H1 (cell line): ENCODE data around the gene SIPA1L3. TPM values are rescaled to one million over a fixed set of nuclear protein-coding genes. Genes with fewer than 3 reads are reported as not detected.

Experiments used
- CTCF ChIA-PET: fragments of 300-600 bp; sonication (Branson Sonifier 250); formaldehyde crosslinking; loops from one replicate; lab custom pipeline; 2021; ENCODE audit not compliant: partially characterized antibody; lab: Charles Lee
- POLR2A ChIA-PET: fragments of 300-600 bp; sonication (Branson Sonifier 250); formaldehyde crosslinking; loops from one replicate; lab custom pipeline; 2021; ENCODE audit warnings: inconsistent platforms; ENCODE audit not compliant: partially characterized antibody; lab: Charles Lee
- DNase-seq, 2 experiments: peaks; one replicate each; pipeline versions ENCODE4 v3.0.0 to v3.0.0-alpha.2; 2010 to 2022; ENCODE audit warnings: low spot score in 2 of 2, low read depth in 1 of 2, mixed read lengths in 1 of 2
- FAIRE-seq: peaks from 2 replicates; lab custom pipeline; 2011; peaks lifted over from hg19 to GRCh38; lab: Jason Lieb, UNC
- H2AFZ ChIP-seq: 2 replicates; pipeline ENCODE4 v1.8.1; 2012; ENCODE audit warnings: low read length, inconsistent platforms
- H2AK5ac ChIP-seq: 2 replicates; pipeline ENCODE4 v1.6.1; 2013; ENCODE audit warnings: low read depth, low read length
- H2BK120ac ChIP-seq: replicated peaks from 2 replicates; pipeline ENCODE3; 2013; ENCODE audit warnings: low read depth, low read length, inconsistent platforms
- H2BK12ac ChIP-seq: 2 replicates; pipeline ENCODE4 v1.6.1; 2013; ENCODE audit warnings: low read depth, low read length
- H2BK15ac ChIP-seq: 2 replicates; pipeline ENCODE4 v1.6.1; 2013; ENCODE audit warnings: low read length
- H2BK20ac ChIP-seq: 2 replicates; pipeline ENCODE4 v1.6.1; 2013; ENCODE audit warnings: low read length
- H2BK5ac ChIP-seq: 2 replicates; pipeline ENCODE4 v1.6.1; 2013; ENCODE audit warnings: low read depth, low read length
- H3K14ac ChIP-seq: 2 replicates; pipeline ENCODE4 v1.6.1; 2013; ENCODE audit warnings: inconsistent platforms; ENCODE audit not compliant: insufficient read length
- H3K18ac ChIP-seq: 2 replicates; pipeline ENCODE4 v1.6.1; 2013; ENCODE audit warnings: low read length; ENCODE audit errors: extremely low read depth
- H3K23ac ChIP-seq: 2 replicates; pipeline ENCODE4 v1.6.1; 2013; ENCODE audit warnings: inconsistent platforms; ENCODE audit not compliant: insufficient read length
- H3K23me2 ChIP-seq: 2 replicates; pipeline ENCODE4 v1.6.1; 2013; ENCODE audit warnings: low read depth, low read length
- H3K27ac ChIP-seq: 2 replicates; pipeline ENCODE4 v1.6.1; 2011; ENCODE audit warnings: low read depth, low read length, inconsistent platforms
- H3K27me3 ChIP-seq, 4 experiments: replicated peaks in 1 of 4; 1 replicate in 1 of 4; 2 replicates in 3 of 4; pipeline versions ENCODE4 v1.6.1 to v1.8.1; 2011 to 2013; ENCODE audit warnings: low read length in 3 of 4, mild to moderate bottlenecking in 3 of 4, inconsistent platforms in 2 of 4, mixed read lengths in 2 of 4, moderate library complexity in 1 of 4; ENCODE audit not compliant: control insufficient read depth in 3 of 4, insufficient read depth in 3 of 4; ENCODE audit errors: extremely low read depth in 1 of 4
- H3K36me3 ChIP-seq, 4 experiments: 2 replicates each; pipeline versions ENCODE4 v1.6.1 to v1.8.1; 2011 to 2013; ENCODE audit warnings: mild to moderate bottlenecking in 4 of 4, low read length in 3 of 4, moderate library complexity in 2 of 4, control low read depth in 1 of 4, inconsistent platforms in 1 of 4; ENCODE audit not compliant: insufficient read depth in 4 of 4, control insufficient read depth in 2 of 4
- H3K4ac ChIP-seq: replicated peaks from 2 replicates; pipeline ENCODE3; 2013; ENCODE audit warnings: low read length, low read depth, mixed read lengths, inconsistent platforms; ENCODE audit not compliant: insufficient read length
- H3K4me1 ChIP-seq, 4 experiments: replicated peaks in 1 of 4; 1 replicate in 1 of 4; 2 replicates in 3 of 4; pipeline versions ENCODE4 v1.6.1 to v1.8.1; 2011 to 2013; ENCODE audit warnings: low read length in 3 of 4, inconsistent platforms in 2 of 4, mixed read lengths in 1 of 4; ENCODE audit not compliant: insufficient read depth in 4 of 4, control insufficient read depth in 3 of 4
- H3K4me2 ChIP-seq, 2 experiments: 2 replicates each; pipeline versions ENCODE4 v1.6.1 to v1.8.1; 2011 to 2013; ENCODE audit warnings: low read depth in 2 of 2, low read length in 2 of 2, control low read depth in 1 of 2, inconsistent platforms in 1 of 2, mild to moderate bottlenecking in 1 of 2; ENCODE audit not compliant: insufficient read depth in 1 of 2
- H3K4me3 ChIP-seq, 4 experiments: fragments of 200-600, 300-600 bp in 1 of 4; sonication (generic), shearing (Covaris generic), sonication (Bioruptor Twin) in 1 of 4; 2 replicates each; pipeline versions ENCODE4 v1.5.1 to v1.8.1; 2011 to 2016; ENCODE audit warnings: low read length in 4 of 4, low read depth in 3 of 4, control low read depth in 2 of 4, inconsistent platforms in 2 of 4, mild to moderate bottlenecking in 2 of 4, mixed read lengths in 1 of 4, moderate library complexity in 1 of 4; ENCODE audit not compliant: insufficient read depth in 2 of 4; ENCODE audit errors: extremely low read depth in 1 of 4
- H3K56ac ChIP-seq: replicated peaks from 2 replicates; pipeline ENCODE3; 2013; ENCODE audit warnings: low read depth, mild to moderate bottlenecking, mixed read lengths, low read length, inconsistent platforms; ENCODE audit not compliant: insufficient read length
- H3K79me1 ChIP-seq: 2 replicates; pipeline ENCODE4 v1.6.1; 2013; ENCODE audit warnings: low read depth, low read length, control low read depth
- H3K79me2 ChIP-seq, 2 experiments: 2 replicates each; pipeline versions ENCODE4 v1.6.1 to v1.8.1; 2012 to 2013; ENCODE audit warnings: low read length in 2 of 2, mild to moderate bottlenecking in 2 of 2, inconsistent platforms in 1 of 2; ENCODE audit not compliant: insufficient read depth in 2 of 2, control insufficient read depth in 1 of 2
- H3K9ac ChIP-seq, 4 experiments: replicated peaks in 1 of 4; 1 replicate in 1 of 4; 2 replicates in 3 of 4; pipeline versions ENCODE4 v1.6.1 to v1.8.1; 2011 to 2013; ENCODE audit warnings: low read depth in 3 of 4, low read length in 3 of 4, control low read depth in 2 of 4, mild to moderate bottlenecking in 2 of 4, moderate library complexity in 2 of 4, inconsistent platforms in 1 of 4; ENCODE audit errors: extremely low read depth in 1 of 4
- H3K9me3 ChIP-seq, 2 experiments: 2 replicates each; pipeline versions ENCODE4 v1.6.1 to v1.8.1; 2012 to 2013; ENCODE audit warnings: mild to moderate bottlenecking in 2 of 2, moderate library complexity in 2 of 2, control low read depth in 1 of 2, inconsistent platforms in 1 of 2, low read depth in 1 of 2, low read length in 1 of 2, mixed read lengths in 1 of 2; ENCODE audit not compliant: insufficient read depth in 2 of 2
- H4K20me1 ChIP-seq, 2 experiments: replicated peaks in 1 of 2; 2 replicates each; pipeline versions ENCODE3 to v1.8.1; 2011 to 2013; ENCODE audit warnings: inconsistent platforms in 2 of 2, low read length in 2 of 2, mild to moderate bottlenecking in 1 of 2; ENCODE audit not compliant: insufficient read depth in 2 of 2, control insufficient read depth in 1 of 2
- H4K5ac ChIP-seq: 2 replicates; pipeline ENCODE4 v1.6.1; 2013; ENCODE audit warnings: low read length, low read depth, mixed read lengths, inconsistent platforms; ENCODE audit not compliant: insufficient read length
- H4K8ac ChIP-seq: 2 replicates; pipeline ENCODE4 v1.8.0; 2013; ENCODE audit warnings: mild to moderate bottlenecking, moderate library complexity, low read length, inconsistent platforms; ENCODE audit not compliant: insufficient read depth; ENCODE audit errors: extremely low read depth
- H4K91ac ChIP-seq: replicated peaks from 2 replicates; pipeline ENCODE3; 2013; ENCODE audit warnings: low read length, mixed read lengths, inconsistent platforms; ENCODE audit not compliant: insufficient read length
- HDAC6 ChIP-seq: IDR thresholded peaks from one replicate; pipeline ENCODE4 v1.7.1; 2012; ENCODE audit warnings: low read depth, mild to moderate bottlenecking, inconsistent platforms, low read length, moderate library complexity
- POLR2A ChIP-seq, 2 experiments: IDR thresholded peaks; 1 replicate in 1 of 2; 2 replicates in 1 of 2; pipeline ENCODE4 v1.6.1; 2011; ENCODE audit warnings: low read depth in 2 of 2, low read length in 2 of 2, mild to moderate bottlenecking in 2 of 2; ENCODE audit errors: control extremely low read depth in 1 of 2
- RFX5 ChIP-seq: IDR thresholded peaks from 2 replicates; pipeline ENCODE4 v1.6.1; 2011; ENCODE audit warnings: low read depth, low read length, improper control_type of control experiment, borderline replicate concordance
- WGBS, 2 experiments: shearing (Covaris generic) in 1 of 2; methylation state at CpG; one replicate each; pipeline versions ENCODE4 v1.1.6 to v1.1.7; 2013 to 2015; ENCODE audit warnings: low lambda C conversion rate in 2 of 2, mixed read lengths in 2 of 2, inconsistent platforms in 1 of 2, low coverage in 1 of 2, missing lambda C conversion rate in 1 of 2; ENCODE audit not compliant: insufficient replicate concordance in 2 of 2, insufficient coverage in 1 of 2, insufficient read length in 1 of 2; ENCODE audit errors: extremely low coverage in 1 of 2, missing lambda C conversion rate in 1 of 2; 5-methylcytosine and 5-hydroxymethylcytosine counted together
- polyA plus RNA-seq, 7 experiments: library from polyadenylated mRNA; depleted of rRNA in 3 of 7; stranded (reverse) in 5 of 7; unstranded in 2 of 7; fragments of >200 nt in 5 of 7; fragments of 200-250 nt in 2 of 7; gene quantifications; 1 replicate in 5 of 7; 2 replicates in 1 of 7; 4 replicates in 1 of 7; pipeline versions ENCODE4 v1.2.1 to v1.2.3, GENCODE V29; 2011 to 2013; ENCODE audit warnings: missing spikeins in 2 of 7, mixed read lengths in 2 of 7
- total RNA-seq: library from RNA; stranded (reverse); fragmentation: NEBNext Ultra II Directional; extraction: Animal tissue kit (Norgen Biotek cat#: 25700); gene quantifications from 2 replicates; pipeline ENCODE4 v1.2.1, GENCODE V29; 2021
- TF ChIP-seq, protein P1 (sequence below): IDR thresholded peaks from 2 replicates; pipeline ENCODE4 v1.6.1; 2011; ENCODE audit warnings: low read length, improper control_type of control experiment

The SIPA1L3 gene
- total and polyA plus RNA-seq, 2 of the 8 experiments (the other 6 are each of a cell fraction or from before 2014, with no cell fraction given): 15.0 to 54.9 TPM

DNA sequence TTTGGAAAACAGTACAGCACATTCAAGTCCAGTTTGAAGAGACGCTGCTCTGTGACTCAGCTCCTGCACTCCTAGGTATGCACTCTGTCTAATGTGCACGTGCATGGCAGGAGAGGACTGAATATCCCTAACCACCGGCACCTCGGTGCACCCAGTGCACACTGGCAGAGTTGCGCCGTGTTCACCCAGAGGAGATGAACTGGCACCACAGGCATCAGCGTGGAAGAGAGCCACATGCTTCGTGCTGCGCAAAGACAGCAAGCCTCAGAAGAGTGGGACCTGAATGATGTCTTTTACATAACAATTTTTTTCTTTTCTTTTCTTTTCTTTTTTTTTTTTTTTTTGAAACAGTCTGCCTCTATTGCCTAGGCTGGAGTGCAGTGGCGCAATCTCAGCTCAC is 194.7 kb downstream of the SIPA1L3 start:
- H3K79me1 ChIP-seq: no peaks in the 10 kb centered on the region; the same call in 1 of the 2 replicates
- 90% methylated on average over 9 of the region's 10 CpGs; no CpG with 5 or more reads in 1 of the 2 experiments for WGBS, 2 experiments

More for the DNA sequence above, 194.7 kb downstream of the SIPA1L3 start:
- CTCF ChIA-PET: interaction anchor here (1.6 kb wide), 1 partner anchor 200 kb away, joined by 4 read pairs; no protein-coding TSS in a partner anchor
- no peak overlapping the region for H3K4me2 ChIP-seq
- H2AK5ac ChIP-seq: no peak overlapping the region
- H3K23ac ChIP-seq: no peak overlapping the region
- H4K5ac ChIP-seq: no peak overlapping the region
- H3K23me2 ChIP-seq: no peaks in the 10 kb centered on the region
- H3K18ac ChIP-seq: no peak overlapping the region
- H2BK12ac ChIP-seq: no peak overlapping the region
- H4K91ac ChIP-seq: no peak overlapping the region
- H3K27me3 ChIP-seq: no peaks in the 10 kb centered on the region
- H2BK20ac ChIP-seq: no peak overlapping the region
- H3K27ac ChIP-seq: no peak overlapping the region
- no peak overlapping the region for H2AFZ ChIP-seq
- H3K56ac ChIP-seq: no peak overlapping the region
- no peak overlapping the region for H3K9ac ChIP-seq
- no peak overlapping the region for H3K4ac ChIP-seq
- no peak overlapping the region for H2BK15ac ChIP-seq
- H3K14ac ChIP-seq: no peak overlapping the region
- no peak overlapping the region for H2BK120ac ChIP-seq
- H3K4me3 ChIP-seq: no peak overlapping the region
- FAIRE-seq (no peak), DNase-seq (no peak)
- TF ChIP-seq HDAC6: no peak
- TF ChIP-seq, protein P1, sequence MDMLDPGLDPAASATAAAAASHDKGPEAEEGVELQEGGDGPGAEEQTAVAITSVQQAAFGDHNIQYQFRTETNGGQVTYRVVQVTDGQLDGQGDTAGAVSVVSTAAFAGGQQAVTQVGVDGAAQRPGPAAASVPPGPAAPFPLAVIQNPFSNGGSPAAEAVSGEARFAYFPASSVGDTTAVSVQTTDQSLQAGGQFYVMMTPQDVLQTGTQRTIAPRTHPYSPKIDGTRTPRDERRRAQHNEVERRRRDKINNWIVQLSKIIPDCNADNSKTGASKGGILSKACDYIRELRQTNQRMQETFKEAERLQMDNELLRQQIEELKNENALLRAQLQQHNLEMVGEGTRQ: no peak
- no peak for TF ChIP-seq RFX5
- TF ChIP-seq POLR2A (IDR thresholded peaks at IDR 0.05; ENCODE audit: control extremely low read depth in 1 of 2, low read depth in 2 of 2, low read length in 2 of 2): no peak
- POLR2A ChIA-PET: no interaction called here
- peaks cover 0 to 4% of the 10 kb centered on the region in 2 experiments for H4K20me1 ChIP-seq
- no peaks in the 10 kb centered on the region for H3K4me1 ChIP-seq
- peaks cover 4 to 8% of the 10 kb centered on the region in 2 experiments; a peak in 3 of 4 replicates for H3K9me3 ChIP-seq
- H4K8ac ChIP-seq: no peak overlapping the region
- no peaks in the 10 kb centered on the region for H3K79me2 ChIP-seq
- H2BK5ac ChIP-seq: no peak overlapping the region
- H3K36me3 ChIP-seq: peaks cover 8 to 27% (median 22%) of the 10 kb centered on the region in 4 experiments; a peak in 7 of 8 replicates
